ENCODE measurements around the gene ENAH. TPM values are rescaled to one million over a fixed set of nuclear protein-coding genes. Genes with fewer than 3 reads are reported as not detected.

Gene ENAH
- total and polyA plus RNA-seq, 8 donors = 8.0 to 62.8 (median 31.9) TPM

DNA sequence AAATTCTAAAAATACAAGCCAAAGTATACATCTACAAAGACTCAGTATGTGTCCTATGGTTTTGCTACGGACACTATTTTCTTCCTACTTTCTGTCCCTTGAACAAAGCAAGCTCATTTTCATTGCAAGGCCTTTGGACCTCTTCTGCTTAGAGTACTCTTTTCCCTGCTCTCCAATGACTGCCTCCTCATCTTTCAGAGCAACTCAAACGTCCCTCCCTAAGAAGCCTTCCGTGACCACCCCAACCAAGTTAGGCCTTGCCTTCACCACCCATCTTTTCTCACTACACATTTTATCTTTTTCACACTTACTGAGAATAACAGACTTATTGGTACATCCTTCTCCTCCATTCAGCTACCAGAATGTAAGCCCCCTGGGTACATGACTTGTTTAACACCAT is 39.9 kb downstream of the ENAH start:
- no peak for DNase-seq
- H3K27me3 ChIP-seq = no peaks in the 10 kb centered on the region
- ATAC-seq = peak in 1 of 4 donors; percentile 12
- intact Hi-C loops (cut with DNase I) = no loop called here
- WGBS, 2 donors = 76 to 82% methylated on average over 3 of the region's 3 CpGs
- TF ChIP-seq, protein P1, sequence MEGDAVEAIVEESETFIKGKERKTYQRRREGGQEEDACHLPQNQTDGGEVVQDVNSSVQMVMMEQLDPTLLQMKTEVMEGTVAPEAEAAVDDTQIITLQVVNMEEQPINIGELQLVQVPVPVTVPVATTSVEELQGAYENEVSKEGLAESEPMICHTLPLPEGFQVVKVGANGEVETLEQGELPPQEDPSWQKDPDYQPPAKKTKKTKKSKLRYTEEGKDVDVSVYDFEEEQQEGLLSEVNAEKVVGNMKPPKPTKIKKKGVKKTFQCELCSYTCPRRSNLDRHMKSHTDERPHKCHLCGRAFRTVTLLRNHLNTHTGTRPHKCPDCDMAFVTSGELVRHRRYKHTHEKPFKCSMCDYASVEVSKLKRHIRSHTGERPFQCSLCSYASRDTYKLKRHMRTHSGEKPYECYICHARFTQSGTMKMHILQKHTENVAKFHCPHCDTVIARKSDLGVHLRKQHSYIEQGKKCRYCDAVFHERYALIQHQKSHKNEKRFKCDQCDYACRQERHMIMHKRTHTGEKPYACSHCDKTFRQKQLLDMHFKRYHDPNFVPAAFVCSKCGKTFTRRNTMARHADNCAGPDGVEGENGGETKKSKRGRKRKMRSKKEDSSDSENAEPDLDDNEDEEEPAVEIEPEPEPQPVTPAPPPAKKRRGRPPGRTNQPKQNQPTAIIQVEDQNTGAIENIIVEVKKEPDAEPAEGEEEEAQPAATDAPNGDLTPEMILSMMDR (IDR thresholded peaks at IDR 0.05) = no peak
- H3K4me3 ChIP-seq = no peak overlapping the region
- peaks cover 9 to 15% (median 11%) of the 10 kb centered on the region in 3 donors for H3K4me1 ChIP-seq
- FAIRE-seq = no peak
- no peaks in the 10 kb centered on the region for H3K9me3 ChIP-seq
- H3K36me3 ChIP-seq = no peaks in the 10 kb centered on the region
- H3K27ac ChIP-seq = peak overlapping the region in 1 of 4 donors; percentile 20

DNA sequence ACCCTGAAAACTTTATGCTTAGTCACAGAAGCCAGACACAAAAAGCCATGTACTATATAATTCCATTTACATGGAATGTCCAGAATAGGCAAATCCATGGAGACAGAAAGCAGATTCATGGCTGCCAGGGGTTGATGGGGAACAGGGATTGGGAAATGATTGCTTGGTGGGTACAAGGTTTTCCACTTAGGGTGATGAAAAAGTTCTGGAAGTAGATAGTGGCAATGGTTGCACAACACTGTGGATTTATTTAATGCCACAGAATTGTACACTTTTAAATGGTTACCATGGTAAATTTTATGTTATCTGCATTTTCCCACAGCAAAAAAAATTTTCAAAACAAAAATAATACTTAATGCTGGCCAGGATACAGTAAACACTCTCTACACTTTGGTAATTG is 40.6 kb downstream of the ENAH start:
- ATAC-seq (peak in 2 of 4 donors; percentile 24 to 28), FAIRE-seq (no peak), DNase-seq (no peak)
- peaks cover 4 to 11% (median 9%) of the 10 kb centered on the region in 3 donors for H3K4me1 ChIP-seq
- H3K27me3 ChIP-seq = no peaks in the 10 kb centered on the region
- no peaks in the 10 kb centered on the region for H3K9me3 ChIP-seq
- TF ChIP-seq, protein P1 (IDR thresholded peaks at IDR 0.05) = no peak
- H3K36me3 ChIP-seq = no peaks in the 10 kb centered on the region
- intact Hi-C loops (cut with DNase I) = no loop called here
- H3K4me3 ChIP-seq = no peak overlapping the region
- peak overlapping the region in 1 of 4 donors; percentile 20 for H3K27ac ChIP-seq

DNA sequence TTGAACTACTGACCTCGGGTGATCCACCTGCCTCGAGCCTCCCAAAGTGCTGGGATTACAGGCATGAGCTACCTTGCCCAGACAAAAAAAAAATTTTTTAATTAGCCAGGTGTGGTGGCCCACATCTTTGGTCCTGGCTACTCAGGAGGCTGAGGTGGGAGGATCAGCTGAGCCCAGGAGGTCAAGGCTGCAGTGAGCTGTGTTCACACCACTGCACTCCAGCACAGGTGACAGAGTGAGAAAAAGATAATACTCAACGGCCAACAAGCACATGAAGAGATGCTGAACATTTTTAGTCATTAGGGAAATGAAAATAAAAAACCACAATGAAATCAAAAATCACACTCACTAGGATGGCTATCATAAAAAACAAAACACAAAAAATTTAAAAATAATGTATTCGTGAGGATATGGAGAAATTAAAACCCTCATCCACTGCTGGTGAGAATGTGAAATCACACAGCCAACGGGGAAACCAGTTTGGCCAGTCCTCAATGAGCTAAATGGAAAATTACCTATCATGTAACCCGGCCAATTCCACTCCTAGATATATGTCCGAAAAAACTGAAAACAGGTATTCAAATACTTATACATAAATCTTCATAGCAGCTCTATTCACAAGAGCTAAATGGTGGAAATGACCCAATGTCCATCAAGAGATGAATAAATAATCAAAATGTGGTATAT is 41.2 kb downstream of the ENAH start:
- H3K4me3 ChIP-seq = no peak overlapping the region

DNA sequence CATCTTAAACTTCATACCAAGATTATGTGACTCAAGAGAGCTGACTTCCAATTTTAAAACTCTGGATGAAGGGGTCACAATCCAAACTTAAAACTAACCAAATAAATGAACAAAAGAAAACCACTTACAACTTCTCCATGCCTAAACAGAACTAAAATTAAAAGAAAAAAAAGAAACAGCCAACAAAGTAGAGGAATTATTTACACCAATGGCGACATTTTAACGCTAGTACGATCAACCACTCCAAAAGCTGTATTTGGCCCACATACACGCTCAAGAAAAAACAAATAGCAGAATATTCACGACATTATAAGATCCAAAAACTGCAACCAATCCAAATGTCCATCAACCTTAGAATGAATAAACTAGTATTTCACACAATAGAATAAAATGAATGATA is 42.4 kb downstream of the ENAH start:
- Histone ChIP-seq H3K36me3 (no peaks in the 10 kb centered on the region), H3K4me1 (peaks cover 4 to 13% (median 8%) of the 10 kb centered on the region in 3 donors), H3K27ac (no peak overlapping the region), H3K4me3 (no peak overlapping the region), H3K27me3 (no peaks in the 10 kb centered on the region), H3K9me3 (no peaks in the 10 kb centered on the region)
- TF ChIP-seq, protein P1 (IDR thresholded peaks at IDR 0.05) = no peak
- FAIRE-seq (no peak), DNase-seq (no peak), ATAC-seq (no peak)
- WGBS, 2 donors = 91 to 92% methylated on average over 5 of the region's 5 CpGs
- intact Hi-C loops (cut with DNase I) = no loop called here

More for the DNA sequence above, 41.2 kb downstream of the ENAH start:
- intact Hi-C loops (cut with DNase I) = no loop called here
- H3K9me3 ChIP-seq = no peaks in the 10 kb centered on the region
- TF ChIP-seq, protein P1 (IDR thresholded peaks at IDR 0.05) = no peak
- no peaks in the 10 kb centered on the region for H3K36me3 ChIP-seq
- peaks cover 4 to 11% (median 8%) of the 10 kb centered on the region in 3 donors for H3K4me1 ChIP-seq
- ATAC-seq = peak in 3 of 4 donors; percentile 65 to 80 (median 67)
- no peak for DNase-seq
- peak overlapping the region in 1 of 4 donors; percentile 20 for H3K27ac ChIP-seq
- H3K27me3 ChIP-seq = no peaks in the 10 kb centered on the region
- 52 to 54% methylated on average over 7 of the region's 7 CpGs for WGBS, 2 donors
- FAIRE-seq = no peak

All from pancreas (tissue), 10 donors.